ENCODE measurements around the gene SLC25A29. TPM values are rescaled to one million over a fixed set of nuclear protein-coding genes. Genes with fewer than 3 reads are reported as not detected.

The SLC25A29 gene
- total RNA-seq, 1 donor: 11.5 TPM

DNA sequence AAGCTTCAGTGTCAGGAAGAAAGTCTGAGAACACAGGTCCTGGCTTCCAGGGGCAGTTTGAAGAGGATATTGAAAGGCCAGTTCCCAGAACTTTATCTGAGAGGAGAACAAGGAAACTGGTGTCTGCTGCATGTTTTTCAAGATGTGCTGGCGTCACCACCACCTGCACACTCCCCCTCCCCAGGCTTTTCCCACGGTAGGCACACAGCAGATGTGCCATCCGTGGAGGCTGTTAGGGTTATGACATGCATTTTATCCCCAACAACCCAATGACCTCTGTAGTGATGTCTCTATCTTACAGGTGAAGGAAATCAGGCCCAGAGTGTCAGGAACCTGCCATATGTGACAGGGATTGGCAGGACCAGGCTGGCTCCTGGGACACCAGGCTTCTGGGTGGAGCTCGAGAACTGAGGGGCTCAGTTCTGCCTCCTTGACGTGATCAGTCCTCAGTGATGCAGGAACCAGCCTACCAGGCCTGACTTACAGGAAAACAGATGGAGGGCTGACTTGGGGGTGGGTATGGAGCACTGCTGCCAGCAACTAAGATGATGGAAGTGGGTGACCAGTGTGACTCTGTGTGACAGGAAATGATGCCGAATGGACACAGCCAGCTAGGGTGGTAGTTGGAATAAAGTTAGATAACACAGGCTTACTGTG is 33.6 kb upstream of the SLC25A29 start:
- H3K4me3 ChIP-seq (ENCODE audit: low read depth, low read length): no peak overlapping the region
- no peak for DNase-seq (ENCODE audit: low read depth)
- TF ChIP-seq, protein P1, sequence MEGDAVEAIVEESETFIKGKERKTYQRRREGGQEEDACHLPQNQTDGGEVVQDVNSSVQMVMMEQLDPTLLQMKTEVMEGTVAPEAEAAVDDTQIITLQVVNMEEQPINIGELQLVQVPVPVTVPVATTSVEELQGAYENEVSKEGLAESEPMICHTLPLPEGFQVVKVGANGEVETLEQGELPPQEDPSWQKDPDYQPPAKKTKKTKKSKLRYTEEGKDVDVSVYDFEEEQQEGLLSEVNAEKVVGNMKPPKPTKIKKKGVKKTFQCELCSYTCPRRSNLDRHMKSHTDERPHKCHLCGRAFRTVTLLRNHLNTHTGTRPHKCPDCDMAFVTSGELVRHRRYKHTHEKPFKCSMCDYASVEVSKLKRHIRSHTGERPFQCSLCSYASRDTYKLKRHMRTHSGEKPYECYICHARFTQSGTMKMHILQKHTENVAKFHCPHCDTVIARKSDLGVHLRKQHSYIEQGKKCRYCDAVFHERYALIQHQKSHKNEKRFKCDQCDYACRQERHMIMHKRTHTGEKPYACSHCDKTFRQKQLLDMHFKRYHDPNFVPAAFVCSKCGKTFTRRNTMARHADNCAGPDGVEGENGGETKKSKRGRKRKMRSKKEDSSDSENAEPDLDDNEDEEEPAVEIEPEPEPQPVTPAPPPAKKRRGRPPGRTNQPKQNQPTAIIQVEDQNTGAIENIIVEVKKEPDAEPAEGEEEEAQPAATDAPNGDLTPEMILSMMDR (IDR thresholded peaks at IDR 0.05; ENCODE audit: insufficient read depth, low read length): no peak

DNA sequence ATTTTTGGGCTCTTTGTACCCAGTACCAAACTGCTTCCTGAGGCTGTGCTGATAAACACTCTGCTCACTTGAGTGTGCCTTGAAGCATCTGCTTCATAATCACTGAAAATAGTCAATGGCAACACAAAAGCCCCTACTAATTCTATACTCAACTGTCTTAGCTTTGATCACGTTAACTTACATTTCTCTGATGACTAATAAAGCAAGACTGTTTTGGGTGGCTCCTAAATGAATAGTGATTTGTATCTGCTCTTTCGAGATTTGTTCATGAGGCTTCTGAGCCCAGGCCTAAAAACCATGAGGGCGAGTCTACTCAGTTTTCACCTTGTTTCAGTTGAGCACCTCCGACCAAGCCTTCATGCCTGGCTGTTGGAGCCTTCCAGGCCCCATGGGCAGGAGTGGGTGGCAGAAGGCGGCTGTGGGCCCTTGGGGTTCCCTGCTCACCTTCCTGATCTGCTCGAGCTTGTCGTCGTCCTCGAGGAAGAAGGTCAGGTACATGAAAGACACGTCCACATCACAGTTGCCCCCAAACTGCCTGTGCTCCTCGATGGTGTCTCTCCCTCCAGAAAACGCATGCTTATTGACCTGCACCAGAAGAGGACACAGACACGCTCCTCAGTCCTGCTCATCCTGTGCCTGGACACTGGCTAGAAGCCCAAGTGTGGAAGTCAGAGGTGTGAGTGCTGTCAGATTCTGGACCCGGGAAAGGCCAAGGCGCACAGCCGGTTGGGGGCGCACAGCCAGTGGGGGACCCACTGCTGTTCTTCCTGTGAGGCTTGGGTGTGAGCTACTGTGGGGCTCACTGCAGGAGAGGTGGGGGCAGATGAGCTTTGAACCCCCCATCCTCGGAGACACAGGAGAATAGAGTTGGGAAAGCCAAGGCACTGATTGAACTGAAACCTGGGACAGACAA is 30.6 kb upstream of the SLC25A29 start:
- H3K4me3 ChIP-seq (ENCODE audit: low read depth, low read length): no peak overlapping the region
- no peak for DNase-seq (ENCODE audit: low read depth)
- TF ChIP-seq, protein P1 (IDR thresholded peaks at IDR 0.05; ENCODE audit: insufficient read depth, low read length): no peak

DNA sequence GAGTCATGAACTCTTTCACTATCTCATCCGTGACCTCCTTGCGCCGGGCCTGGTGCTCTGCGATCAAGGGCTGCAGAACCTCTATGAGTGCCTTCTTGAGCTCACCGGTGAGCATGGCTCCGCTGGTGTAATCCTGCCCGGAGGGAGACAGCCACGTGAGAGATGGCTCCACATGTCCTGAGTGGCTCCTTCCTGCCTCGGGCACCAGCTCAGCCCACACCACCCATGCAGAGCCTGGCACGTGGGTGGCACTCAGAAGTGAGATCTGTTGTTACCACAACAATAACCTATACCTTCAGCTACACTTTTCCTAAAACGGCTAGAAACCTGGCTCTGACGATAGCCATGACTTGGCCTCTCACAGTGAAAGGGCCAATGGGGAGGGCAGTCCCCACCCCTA is 28.7 kb upstream of the SLC25A29 start:
- TF ChIP-seq, protein P1 (IDR thresholded peaks at IDR 0.05; ENCODE audit: insufficient read depth, low read length): no peak
- no peak for DNase-seq (ENCODE audit: low read depth)
- no peak overlapping the region for H3K4me3 ChIP-seq (ENCODE audit: low read depth, low read length)

DNA sequence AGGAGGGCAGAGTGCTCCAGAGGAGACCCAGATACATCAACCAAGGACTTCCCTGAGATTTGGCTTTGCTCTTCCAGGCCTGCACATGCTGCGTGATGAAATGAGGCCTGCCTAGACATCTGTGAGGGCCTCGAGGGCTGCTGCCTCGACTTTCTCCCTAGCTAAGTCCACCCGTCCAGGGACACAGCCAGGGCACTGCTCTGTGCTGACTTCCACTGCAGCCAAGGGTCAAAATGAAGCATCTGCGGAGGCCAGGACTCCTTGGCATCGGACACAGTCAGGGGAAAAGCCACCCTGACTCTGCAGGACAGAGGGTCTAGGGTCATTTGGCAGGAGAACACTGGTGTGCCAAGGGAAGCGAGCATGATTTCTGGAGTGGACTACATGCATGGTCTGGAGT is 27.6 kb upstream of the SLC25A29 start:
- H3K4me3 ChIP-seq (ENCODE audit: low read depth, low read length): no peak overlapping the region
- no peak for DNase-seq (ENCODE audit: low read depth)
- TF ChIP-seq, protein P1 (IDR thresholded peaks at IDR 0.05; ENCODE audit: insufficient read depth, low read length): no peak

DNA sequence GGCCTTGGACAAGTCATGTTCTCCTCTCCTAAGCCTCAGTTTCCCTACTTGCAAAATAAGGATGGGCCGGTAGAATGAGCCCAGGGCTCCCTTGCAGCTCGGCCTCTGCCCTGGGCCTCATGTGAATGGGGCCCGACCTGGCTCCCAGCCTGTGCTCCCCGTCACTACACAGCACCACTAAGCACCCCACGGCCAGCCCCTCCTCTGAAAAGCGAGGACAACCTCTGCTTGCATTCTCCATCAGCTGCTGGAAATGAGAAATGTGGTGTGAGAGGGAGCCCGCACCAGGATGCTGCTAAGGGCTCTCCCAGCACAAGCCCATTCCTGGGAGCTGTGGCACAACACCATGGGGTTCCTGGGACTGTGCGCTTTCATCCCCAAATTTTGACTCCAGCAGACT is 27.1 kb upstream of the SLC25A29 start:
- no peak overlapping the region for H3K4me3 ChIP-seq (ENCODE audit: low read depth, low read length)
- TF ChIP-seq, protein P1 (IDR thresholded peaks at IDR 0.05; ENCODE audit: insufficient read depth, low read length): no peak
- no peak for DNase-seq (ENCODE audit: low read depth)

DNA sequence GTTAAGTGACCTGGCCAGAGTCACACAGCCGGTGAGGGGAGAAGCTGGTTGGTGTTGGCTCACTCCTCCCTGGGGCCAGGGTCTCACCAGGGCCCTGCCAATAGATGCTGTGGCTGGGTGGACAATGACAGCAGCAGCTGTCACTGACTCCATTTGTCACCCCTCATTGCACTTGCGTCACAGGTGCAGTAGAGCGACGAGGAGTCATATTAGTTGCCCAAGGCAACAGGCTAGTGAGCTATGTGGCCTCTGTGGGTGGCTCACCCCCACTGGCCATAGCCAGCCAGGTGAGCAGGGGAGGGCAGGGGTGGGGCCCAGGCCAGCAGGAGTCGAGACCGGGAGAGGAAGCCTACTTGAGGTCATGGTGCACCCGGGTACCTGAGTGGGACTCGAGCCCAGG is 26.6 kb upstream of the SLC25A29 start:
- TF ChIP-seq, protein P1 (IDR thresholded peaks at IDR 0.05; ENCODE audit: insufficient read depth, low read length): no peak
- H3K4me3 ChIP-seq (ENCODE audit: low read depth, low read length): no peak overlapping the region
- DNase-seq (ENCODE audit: low read depth): no peak
